SK-N-SH (cell line): Measurements from ENCODE around the gene DGCR2. TPM values are rescaled to one million over a fixed set of nuclear protein-coding genes. Genes with fewer than 3 reads are reported as not detected.
A peak's percentile ranks its signal among the peaks of the same experiment; 100 is the strongest.

Source experiments
- CTCF ChIA-PET: fragments of 300-600, 350-600 bp; formaldehyde crosslinking; extraction: SDS; loops from one replicate; lab custom pipeline; 2021; lab: Yijun Ruan, JAX
- POLR2A ChIA-PET: fragments of 350-600 bp; sonication (Branson Sonifier 250); formaldehyde crosslinking; extraction: SDS; loops from one replicate; lab custom pipeline; 2020; ENCODE audit warnings: antibody characterized with exemption, inconsistent platforms; lab: Yijun Ruan, JAX
- DNase-seq: peaks from one replicate; pipeline ENCODE4 v3.0.0; 2012
- H2AFZ ChIP-seq: fragments of 200-600 bp; sonication (generic); 2 replicates; pipeline ENCODE4 v1.8.1; 2016; ENCODE audit warnings: antibody characterized with exemption, mild to moderate bottlenecking, low read depth
- H3F3A ChIP-seq: fragments of 200-600 bp; sonication (generic); replicated peaks from 2 replicates; pipeline ENCODE3; 2016; ENCODE audit warnings: antibody characterized with exemption, mild to moderate bottlenecking; ENCODE audit not compliant: insufficient read depth
- H3K27ac ChIP-seq, 2 experiments: fragments of 200-500 bp in 1 of 2; fragments of 200-600 bp in 1 of 2; sonication (Bioruptor generic) in 1 of 2; sonication (generic), shearing (Covaris generic) in 1 of 2; 2 replicates each; pipeline versions ENCODE4 v1.5.1 to v1.6.1; 2014 to 2016; ENCODE audit warnings: low read depth in 2 of 2, inconsistent platforms in 1 of 2, low read length in 1 of 2, mild to moderate bottlenecking in 1 of 2, mixed read lengths in 1 of 2
- H3K27me3 ChIP-seq: fragments of 200-600 bp; sonication (generic), shearing (Covaris generic); 2 replicates; pipeline ENCODE4 v1.6.1; 2016; ENCODE audit warnings: mixed run types; ENCODE audit not compliant: insufficient read depth
- H3K36me3 ChIP-seq, 2 experiments: fragments of 200-500 bp in 1 of 2; fragments of 200-600 bp in 1 of 2; sonication (Bioruptor generic) in 1 of 2; sonication (generic) in 1 of 2; replicated peaks in 1 of 2; 2 replicates each; pipeline versions ENCODE3 to v1.5.1; 2014 to 2016; ENCODE audit warnings: low read length in 1 of 2, mild to moderate bottlenecking in 1 of 2; ENCODE audit not compliant: insufficient read depth in 2 of 2, control insufficient read depth in 1 of 2
- H3K4me1 ChIP-seq, 2 experiments: fragments of 200-500 bp in 1 of 2; fragments of 200-600 bp in 1 of 2; sonication (Bioruptor generic) in 1 of 2; sonication (generic), shearing (Covaris generic) in 1 of 2; 2 replicates each; pipeline versions ENCODE4 v1.5.1 to v1.6.1; 2014 to 2016; ENCODE audit warnings: low read depth in 1 of 2, low read length in 1 of 2, mixed run types in 1 of 2; ENCODE audit not compliant: insufficient read depth in 2 of 2, control insufficient read depth in 1 of 2
- H3K4me2 ChIP-seq: fragments of 200-600 bp; sonication (generic), shearing (Covaris generic); 2 replicates; pipeline ENCODE4 v1.6.1; 2017; ENCODE audit warnings: mixed run types
- H3K4me3 ChIP-seq, 2 experiments: fragments of 200-500 bp in 1 of 2; fragments of 200-600 bp in 1 of 2; sonication (Bioruptor generic) in 1 of 2; sonication (generic), shearing (Covaris generic) in 1 of 2; 2 replicates each; pipeline versions ENCODE4 v1.5.1 to v1.8.1; 2014 to 2016; ENCODE audit warnings: low read depth in 2 of 2, inconsistent platforms in 1 of 2, low read length in 1 of 2, mild to moderate bottlenecking in 1 of 2, mixed read lengths in 1 of 2, moderate library complexity in 1 of 2
- H3K79me2 ChIP-seq: fragments of 200-600 bp; sonication (generic); 2 replicates; pipeline ENCODE4 v1.8.1; 2017; ENCODE audit warnings: mild to moderate bottlenecking; ENCODE audit not compliant: insufficient read depth
- H3K9ac ChIP-seq: fragments of 200-600 bp; sonication (generic); 2 replicates; pipeline ENCODE4 v1.6.1; 2017; ENCODE audit warnings: mixed run types
- H3K9me2 ChIP-seq: fragments of 200-600 bp; sonication (generic); 2 replicates; pipeline ENCODE4 v1.6.1; 2017; ENCODE audit warnings: mixed run types
- H3K9me3 ChIP-seq: fragments of 200-600 bp; sonication (generic); 2 replicates; pipeline ENCODE4 v1.6.1; 2017; ENCODE audit warnings: mixed run types, mild to moderate bottlenecking, moderate library complexity
- H4K20me1 ChIP-seq: fragments of 200-600 bp; sonication (generic); 2 replicates; pipeline ENCODE4 v1.6.1; 2017; ENCODE audit warnings: mild to moderate bottlenecking, mixed run types; ENCODE audit not compliant: insufficient read depth
- FOXJ3 ChIP-seq: sonication (generic); formaldehyde crosslinking; IDR thresholded peaks from 2 replicates; pipeline ENCODE4 v1.5.1; 2020; ENCODE audit warnings: mild to moderate bottlenecking, missing genetic modification reagents
- NRF1 ChIP-seq: IDR thresholded peaks from 2 replicates; pipeline ENCODE4 v1.6.1; 2012; ENCODE audit warnings: low read depth, mild to moderate bottlenecking, low read length
- SIN3A ChIP-seq: IDR thresholded peaks from 2 replicates; pipeline ENCODE4 v1.6.1; 2012; ENCODE audit warnings: low read depth, mild to moderate bottlenecking, low read length, moderate library complexity, borderline replicate concordance
- WGBS: methylation state at CpG from one replicate; pipeline ENCODE4 v1.1.6; 2017; ENCODE audit warnings: low lambda C conversion rate; 5-methylcytosine and 5-hydroxymethylcytosine counted together
- polyA plus RNA-seq, 3 experiments: library from polyadenylated mRNA; depleted of rRNA; stranded (reverse); fragments of >200 nt; gene quantifications; 2 replicates each; pipeline ENCODE4 v1.2.3, GENCODE V29; 2012
- TF ChIP-seq, protein P1 (sequence below): IDR thresholded peaks from 2 replicates; pipeline ENCODE4 v1.6.1; 2012; ENCODE audit warnings: mild to moderate bottlenecking, low read depth, low read length, moderate library complexity
- TF ChIP-seq, protein P2 (sequence below): fragments of 150-350 bp; IDR thresholded peaks from 2 replicates; pipeline ENCODE4 v1.6.1; 2017; ENCODE audit warnings: antibody characterized with exemption, low read length, low read depth, borderline replicate concordance
- TF ChIP-seq, protein P3 (sequence below): IDR thresholded peaks from 2 replicates; pipeline ENCODE4 v1.4.0; 2012; ENCODE audit warnings: low read depth, borderline replicate concordance
- TF ChIP-seq, protein P4 (sequence below): fragments of 200-600 bp; sonication (generic); IDR thresholded peaks from 2 replicates; pipeline ENCODE4 v1.6.1; 2017; ENCODE audit warnings: antibody characterized with exemption, mild to moderate bottlenecking, moderate library complexity
- TF ChIP-seq, protein P5 (sequence below): fragments of 150-350 bp; IDR thresholded peaks from 2 replicates; pipeline ENCODE4 v1.6.1; 2016; ENCODE audit warnings: mild to moderate bottlenecking, low read depth, low read length

DGCR2 gene
- polyA plus RNA-seq, 1 of the 3 experiments (the other 2 are of a cell fraction): 30.4 TPM

DNA sequence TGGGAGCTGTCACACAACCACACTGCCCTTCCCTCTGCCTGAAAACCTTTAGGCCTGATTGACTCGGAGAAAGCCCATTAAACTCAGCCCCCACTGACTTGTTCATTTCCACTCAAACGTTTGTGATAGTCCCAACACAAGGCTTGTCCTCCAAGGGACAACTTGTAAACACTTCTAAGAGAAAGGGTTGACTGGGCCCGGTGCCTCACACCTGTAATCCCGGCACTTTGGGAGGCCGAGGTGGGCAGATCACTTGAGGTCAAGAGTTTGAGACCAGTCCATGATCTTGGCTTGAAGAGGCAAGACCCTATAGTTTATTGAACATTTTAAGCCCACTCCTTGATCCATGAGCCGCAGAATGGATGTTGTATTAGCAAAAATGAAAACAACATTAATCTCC lies 122.8 kb downstream of the DGCR2 start:
- no peaks in the 10 kb centered on the region for H3K9me3 ChIP-seq
- H3K9me2 ChIP-seq: no peaks in the 10 kb centered on the region
- no peaks in the 10 kb centered on the region for H4K20me1 ChIP-seq
- no peak overlapping the region for H3K4me2 ChIP-seq
- no peak overlapping the region for H2AFZ ChIP-seq
- H3K36me3 ChIP-seq: no peaks in the 10 kb centered on the region
- no peak for DNase-seq
- no peaks in the 10 kb centered on the region for H3F3A ChIP-seq
- peaks cover 10% of the 10 kb centered on the region; the same call in 1 of the 2 replicates for H3K27me3 ChIP-seq
- H3K27ac ChIP-seq: no peak overlapping the region
- H3K4me1 ChIP-seq: peaks cover 0 to 7% of the 10 kb centered on the region in 2 experiments; a peak in 2 of 4 replicates
- POLR2A ChIA-PET: no interaction called here
- WGBS: 64% methylated on average over 5 of the region's 6 CpGs
- H3K4me3 ChIP-seq: no peak overlapping the region
- no peak for TF ChIP-seq FOXJ3 (CRISPR knock-in tag)
- TF ChIP-seq, protein P1, sequence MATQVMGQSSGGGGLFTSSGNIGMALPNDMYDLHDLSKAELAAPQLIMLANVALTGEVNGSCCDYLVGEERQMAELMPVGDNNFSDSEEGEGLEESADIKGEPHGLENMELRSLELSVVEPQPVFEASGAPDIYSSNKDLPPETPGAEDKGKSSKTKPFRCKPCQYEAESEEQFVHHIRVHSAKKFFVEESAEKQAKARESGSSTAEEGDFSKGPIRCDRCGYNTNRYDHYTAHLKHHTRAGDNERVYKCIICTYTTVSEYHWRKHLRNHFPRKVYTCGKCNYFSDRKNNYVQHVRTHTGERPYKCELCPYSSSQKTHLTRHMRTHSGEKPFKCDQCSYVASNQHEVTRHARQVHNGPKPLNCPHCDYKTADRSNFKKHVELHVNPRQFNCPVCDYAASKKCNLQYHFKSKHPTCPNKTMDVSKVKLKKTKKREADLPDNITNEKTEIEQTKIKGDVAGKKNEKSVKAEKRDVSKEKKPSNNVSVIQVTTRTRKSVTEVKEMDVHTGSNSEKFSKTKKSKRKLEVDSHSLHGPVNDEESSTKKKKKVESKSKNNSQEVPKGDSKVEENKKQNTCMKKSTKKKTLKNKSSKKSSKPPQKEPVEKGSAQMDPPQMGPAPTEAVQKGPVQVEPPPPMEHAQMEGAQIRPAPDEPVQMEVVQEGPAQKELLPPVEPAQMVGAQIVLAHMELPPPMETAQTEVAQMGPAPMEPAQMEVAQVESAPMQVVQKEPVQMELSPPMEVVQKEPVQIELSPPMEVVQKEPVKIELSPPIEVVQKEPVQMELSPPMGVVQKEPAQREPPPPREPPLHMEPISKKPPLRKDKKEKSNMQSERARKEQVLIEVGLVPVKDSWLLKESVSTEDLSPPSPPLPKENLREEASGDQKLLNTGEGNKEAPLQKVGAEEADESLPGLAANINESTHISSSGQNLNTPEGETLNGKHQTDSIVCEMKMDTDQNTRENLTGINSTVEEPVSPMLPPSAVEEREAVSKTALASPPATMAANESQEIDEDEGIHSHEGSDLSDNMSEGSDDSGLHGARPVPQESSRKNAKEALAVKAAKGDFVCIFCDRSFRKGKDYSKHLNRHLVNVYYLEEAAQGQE: no peak
- TF ChIP-seq, protein P2, sequence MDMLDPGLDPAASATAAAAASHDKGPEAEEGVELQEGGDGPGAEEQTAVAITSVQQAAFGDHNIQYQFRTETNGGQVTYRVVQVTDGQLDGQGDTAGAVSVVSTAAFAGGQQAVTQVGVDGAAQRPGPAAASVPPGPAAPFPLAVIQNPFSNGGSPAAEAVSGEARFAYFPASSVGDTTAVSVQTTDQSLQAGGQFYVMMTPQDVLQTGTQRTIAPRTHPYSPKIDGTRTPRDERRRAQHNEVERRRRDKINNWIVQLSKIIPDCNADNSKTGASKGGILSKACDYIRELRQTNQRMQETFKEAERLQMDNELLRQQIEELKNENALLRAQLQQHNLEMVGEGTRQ: no peak
- no peak for TF ChIP-seq NRF1
- TF ChIP-seq SIN3A: no peak
- TF ChIP-seq, all 33 proteins: peak for 0
- H3K79me2 ChIP-seq: no peaks in the 10 kb centered on the region
- H3K9ac ChIP-seq: no peak overlapping the region
- CTCF ChIA-PET: interaction anchor here (1.1 kb wide), 1 partner anchor 18 kb away, joined by 3 read pairs; no protein-coding TSS in a partner anchor

DNA sequence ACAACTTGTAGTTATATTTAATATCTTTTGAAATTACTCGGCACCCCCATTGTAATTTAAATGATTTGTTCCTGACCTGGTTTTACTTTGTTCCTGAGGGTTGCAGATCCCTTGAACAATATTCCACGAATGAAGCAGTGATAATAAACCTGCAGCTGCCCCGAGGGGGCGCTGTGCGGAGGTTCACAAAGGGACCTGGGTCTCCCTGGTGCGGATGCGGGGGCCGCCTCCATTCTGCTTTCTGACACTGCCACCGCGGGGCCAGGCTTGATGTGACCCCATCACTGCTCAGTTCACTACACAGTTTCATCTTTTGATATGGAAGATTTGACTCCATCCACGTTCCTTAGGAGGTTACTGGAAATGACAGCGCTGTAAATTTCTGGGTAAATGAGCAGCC lies 123.2 kb downstream of the DGCR2 start:
- no peaks in the 10 kb centered on the region for H3K36me3 ChIP-seq
- no peaks in the 10 kb centered on the region for H3K9me2 ChIP-seq
- no peaks in the 10 kb centered on the region for H3F3A ChIP-seq
- no peak overlapping the region for H3K27ac ChIP-seq
- ChIA-PET POLR2A (no interaction called here), CTCF (interaction anchor here (1.1 kb wide), 1 partner anchor 17 kb away, joined by 3 read pairs; no protein-coding TSS in a partner anchor)
- H3K4me2 ChIP-seq: no peak overlapping the region
- peaks cover 10% of the 10 kb centered on the region; the same call in 1 of the 2 replicates for H3K27me3 ChIP-seq
- no peak overlapping the region for H3K9ac ChIP-seq
- no peaks in the 10 kb centered on the region for H3K79me2 ChIP-seq
- H4K20me1 ChIP-seq: no peaks in the 10 kb centered on the region
- TF ChIP-seq, protein P3, sequence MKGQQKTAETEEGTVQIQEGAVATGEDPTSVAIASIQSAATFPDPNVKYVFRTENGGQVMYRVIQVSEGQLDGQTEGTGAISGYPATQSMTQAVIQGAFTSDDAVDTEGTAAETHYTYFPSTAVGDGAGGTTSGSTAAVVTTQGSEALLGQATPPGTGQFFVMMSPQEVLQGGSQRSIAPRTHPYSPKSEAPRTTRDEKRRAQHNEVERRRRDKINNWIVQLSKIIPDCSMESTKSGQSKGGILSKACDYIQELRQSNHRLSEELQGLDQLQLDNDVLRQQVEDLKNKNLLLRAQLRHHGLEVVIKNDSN: no peak
- TF ChIP-seq, protein P4, sequence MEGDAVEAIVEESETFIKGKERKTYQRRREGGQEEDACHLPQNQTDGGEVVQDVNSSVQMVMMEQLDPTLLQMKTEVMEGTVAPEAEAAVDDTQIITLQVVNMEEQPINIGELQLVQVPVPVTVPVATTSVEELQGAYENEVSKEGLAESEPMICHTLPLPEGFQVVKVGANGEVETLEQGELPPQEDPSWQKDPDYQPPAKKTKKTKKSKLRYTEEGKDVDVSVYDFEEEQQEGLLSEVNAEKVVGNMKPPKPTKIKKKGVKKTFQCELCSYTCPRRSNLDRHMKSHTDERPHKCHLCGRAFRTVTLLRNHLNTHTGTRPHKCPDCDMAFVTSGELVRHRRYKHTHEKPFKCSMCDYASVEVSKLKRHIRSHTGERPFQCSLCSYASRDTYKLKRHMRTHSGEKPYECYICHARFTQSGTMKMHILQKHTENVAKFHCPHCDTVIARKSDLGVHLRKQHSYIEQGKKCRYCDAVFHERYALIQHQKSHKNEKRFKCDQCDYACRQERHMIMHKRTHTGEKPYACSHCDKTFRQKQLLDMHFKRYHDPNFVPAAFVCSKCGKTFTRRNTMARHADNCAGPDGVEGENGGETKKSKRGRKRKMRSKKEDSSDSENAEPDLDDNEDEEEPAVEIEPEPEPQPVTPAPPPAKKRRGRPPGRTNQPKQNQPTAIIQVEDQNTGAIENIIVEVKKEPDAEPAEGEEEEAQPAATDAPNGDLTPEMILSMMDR: peak; percentile 26; the same call in 1 of the 2 replicates
- TF ChIP-seq, protein P5, sequence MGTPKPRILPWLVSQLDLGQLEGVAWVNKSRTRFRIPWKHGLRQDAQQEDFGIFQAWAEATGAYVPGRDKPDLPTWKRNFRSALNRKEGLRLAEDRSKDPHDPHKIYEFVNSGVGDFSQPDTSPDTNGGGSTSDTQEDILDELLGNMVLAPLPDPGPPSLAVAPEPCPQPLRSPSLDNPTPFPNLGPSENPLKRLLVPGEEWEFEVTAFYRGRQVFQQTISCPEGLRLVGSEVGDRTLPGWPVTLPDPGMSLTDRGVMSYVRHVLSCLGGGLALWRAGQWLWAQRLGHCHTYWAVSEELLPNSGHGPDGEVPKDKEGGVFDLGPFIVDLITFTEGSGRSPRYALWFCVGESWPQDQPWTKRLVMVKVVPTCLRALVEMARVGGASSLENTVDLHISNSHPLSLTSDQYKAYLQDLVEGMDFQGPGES: no peak
- H3K4me3 ChIP-seq: no peak overlapping the region
- 72% methylated on average over 12 of the region's 12 CpGs for WGBS
- H3K9me3 ChIP-seq: no peaks in the 10 kb centered on the region
- DNase-seq: no peak
- peaks cover 0 to 7% of the 10 kb centered on the region in 2 experiments; a peak in 2 of 4 replicates for H3K4me1 ChIP-seq
- no peak overlapping the region for H2AFZ ChIP-seq
